ENCODE measurements around the gene LBH. TPM values are rescaled to one million over a fixed set of nuclear protein-coding genes. Genes with fewer than 3 reads are reported as not detected.

Gene LBH
- total RNA-seq, 3 donors from 2014 or later: 102 to 143 (median 119) TPM

DNA sequence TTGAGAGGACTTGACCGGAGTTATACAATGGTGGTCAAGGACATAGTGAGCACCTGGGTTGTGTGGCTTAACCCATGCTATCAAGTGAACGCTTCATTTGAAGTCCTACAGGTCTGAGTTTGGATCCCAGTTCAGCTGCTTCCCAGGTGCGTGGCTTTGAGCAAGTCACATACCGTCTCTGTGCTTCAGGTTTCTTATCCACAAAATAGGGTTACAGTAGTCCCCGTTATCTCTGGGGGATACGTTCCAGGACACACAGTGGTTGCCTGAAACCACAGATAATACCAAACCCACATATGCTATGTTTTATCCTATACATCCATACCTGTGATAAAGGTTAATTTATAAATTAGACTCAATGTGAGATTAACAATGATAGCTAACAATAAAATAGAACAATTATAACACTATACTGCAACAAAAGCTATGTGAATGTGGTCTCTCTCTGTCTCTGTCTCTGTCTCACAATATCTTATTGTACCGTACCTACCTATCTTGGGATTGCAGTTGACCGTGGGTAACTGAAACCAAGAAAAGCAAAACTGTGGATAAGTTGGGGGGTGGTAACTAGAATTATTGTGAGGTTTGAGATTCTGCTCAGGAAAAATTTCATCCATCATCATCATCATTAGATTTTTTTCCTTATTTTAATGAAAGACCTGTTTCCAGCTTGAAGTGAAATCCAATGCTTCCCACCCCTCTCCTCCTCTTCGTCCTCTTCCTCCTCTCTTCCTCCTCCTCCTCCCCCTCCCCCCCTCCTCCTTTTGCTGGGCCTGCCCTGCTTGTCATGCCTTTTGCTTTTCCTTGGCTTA lies 22.7 kb downstream of the LBH start:
- Mint-ChIP-seq H3K4me3 (no peak overlapping the region), H3K9me3 (no peaks in the 10 kb centered on the region), H3K27me3 (ENCODE audit: low read depth) (no peaks in the 10 kb centered on the region), H3K4me1 (ENCODE audit: low read depth) (peaks cover 97% of the 10 kb centered on the region), H3K36me3 (ENCODE audit: insufficient read depth) (peaks cover 46% of the 10 kb centered on the region)
- DNase-seq (no peak), ATAC-seq (no peak)

DNA sequence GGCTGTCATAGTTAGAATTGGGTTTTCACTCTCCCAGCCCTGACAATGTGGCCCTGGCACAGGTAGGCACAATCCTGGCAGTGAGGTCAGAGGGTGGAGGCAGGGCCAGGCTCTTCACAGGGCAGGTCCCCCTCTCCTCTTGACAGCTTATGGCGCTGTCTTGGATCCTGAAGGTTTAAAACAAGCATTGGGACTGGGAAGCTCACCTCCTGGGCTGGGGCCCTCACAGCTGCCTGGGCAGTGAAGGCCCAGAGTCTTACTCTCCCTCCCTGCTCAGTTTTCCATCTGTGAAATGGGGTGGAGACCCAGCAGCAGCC lies 23.3 kb downstream of the LBH start:
- H3K4me1 Mint-ChIP-seq (ENCODE audit: low read depth): peaks cover 97% of the 10 kb centered on the region
- no peaks in the 10 kb centered on the region for H3K27me3 Mint-ChIP-seq (ENCODE audit: low read depth)
- DNase-seq (no peak), ATAC-seq (no peak)
- no peaks in the 10 kb centered on the region for H3K9me3 Mint-ChIP-seq
- H3K4me3 Mint-ChIP-seq: no peak overlapping the region
- peaks cover 44% of the 10 kb centered on the region for H3K36me3 Mint-ChIP-seq (ENCODE audit: insufficient read depth)

DNA sequence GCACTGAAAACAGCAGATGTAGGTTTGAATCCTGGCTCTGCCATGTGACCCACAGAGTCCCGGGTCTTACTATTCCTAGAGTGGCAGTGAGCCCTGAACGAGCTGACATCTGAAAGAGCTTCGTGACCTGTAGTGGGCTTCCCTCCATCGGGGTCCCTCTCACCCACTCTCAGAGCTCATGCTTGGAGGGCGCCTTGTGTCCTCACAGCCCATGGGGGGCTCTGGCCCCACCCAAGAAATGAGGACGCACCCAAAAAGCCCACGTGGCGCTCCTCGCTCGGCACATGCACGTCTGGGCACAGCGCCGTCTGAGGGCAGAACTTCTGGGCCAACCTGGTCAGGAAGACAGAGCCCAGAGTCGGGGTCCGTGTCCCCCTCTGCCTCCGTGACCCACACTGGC lies 23.7 kb downstream of the LBH start:
- H3K4me3 Mint-ChIP-seq: no peak overlapping the region
- DNase-seq (no peak), ATAC-seq (no peak)
- no peaks in the 10 kb centered on the region for H3K27me3 Mint-ChIP-seq (ENCODE audit: low read depth)
- H3K9me3 Mint-ChIP-seq: no peaks in the 10 kb centered on the region
- H3K36me3 Mint-ChIP-seq (ENCODE audit: insufficient read depth): peaks cover 45% of the 10 kb centered on the region
- peaks cover 97% of the 10 kb centered on the region for H3K4me1 Mint-ChIP-seq (ENCODE audit: low read depth)

DNA sequence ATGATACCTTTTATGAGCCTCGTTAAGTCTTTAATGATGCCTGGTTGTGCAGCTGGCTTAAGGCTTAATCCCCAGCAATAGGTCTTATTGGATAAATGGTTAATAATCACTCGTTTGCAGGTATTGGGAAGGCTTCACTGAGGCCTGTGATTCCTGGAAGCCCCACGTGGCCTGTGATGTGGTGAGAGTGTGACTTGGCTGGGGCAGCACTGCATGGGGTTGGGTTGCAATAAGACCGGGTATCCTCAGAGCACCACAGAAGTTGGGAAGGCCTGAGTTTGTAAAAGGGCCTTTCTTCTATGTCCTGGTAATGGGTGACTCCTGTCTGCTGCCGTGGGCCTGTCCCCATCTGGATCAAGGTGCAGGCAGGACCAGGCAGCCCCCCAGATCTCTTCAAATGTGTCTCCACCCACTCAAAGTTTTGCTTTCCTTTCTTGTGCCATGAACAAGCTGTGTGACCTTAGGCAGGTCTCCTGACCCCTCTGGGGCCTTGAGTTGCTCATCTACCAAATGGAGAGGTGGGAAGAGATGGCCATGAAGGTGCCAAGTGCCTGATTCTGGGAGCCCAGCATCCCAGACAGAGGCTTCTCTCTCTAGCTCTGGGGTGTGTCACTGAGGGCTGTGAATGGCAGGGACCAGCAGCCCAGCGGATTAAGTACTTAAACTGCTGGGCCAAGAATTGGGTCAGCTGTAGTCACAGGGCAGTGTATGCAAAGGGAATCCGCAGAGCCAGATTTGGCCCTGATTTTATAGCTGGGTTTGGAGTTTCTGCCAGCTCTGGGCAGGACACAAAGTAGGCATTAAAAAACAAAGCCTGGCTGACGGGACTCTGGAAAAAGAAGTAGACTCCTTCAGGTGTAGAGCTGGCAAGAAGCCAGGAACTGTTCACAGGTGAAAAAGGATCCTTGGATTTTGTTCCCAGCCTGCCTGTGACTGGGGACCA lies 24.4 kb downstream of the LBH start:
- no peak for DNase-seq
- H3K4me3 Mint-ChIP-seq: no peak overlapping the region
- H3K9me3 Mint-ChIP-seq: no peaks in the 10 kb centered on the region

DNA sequence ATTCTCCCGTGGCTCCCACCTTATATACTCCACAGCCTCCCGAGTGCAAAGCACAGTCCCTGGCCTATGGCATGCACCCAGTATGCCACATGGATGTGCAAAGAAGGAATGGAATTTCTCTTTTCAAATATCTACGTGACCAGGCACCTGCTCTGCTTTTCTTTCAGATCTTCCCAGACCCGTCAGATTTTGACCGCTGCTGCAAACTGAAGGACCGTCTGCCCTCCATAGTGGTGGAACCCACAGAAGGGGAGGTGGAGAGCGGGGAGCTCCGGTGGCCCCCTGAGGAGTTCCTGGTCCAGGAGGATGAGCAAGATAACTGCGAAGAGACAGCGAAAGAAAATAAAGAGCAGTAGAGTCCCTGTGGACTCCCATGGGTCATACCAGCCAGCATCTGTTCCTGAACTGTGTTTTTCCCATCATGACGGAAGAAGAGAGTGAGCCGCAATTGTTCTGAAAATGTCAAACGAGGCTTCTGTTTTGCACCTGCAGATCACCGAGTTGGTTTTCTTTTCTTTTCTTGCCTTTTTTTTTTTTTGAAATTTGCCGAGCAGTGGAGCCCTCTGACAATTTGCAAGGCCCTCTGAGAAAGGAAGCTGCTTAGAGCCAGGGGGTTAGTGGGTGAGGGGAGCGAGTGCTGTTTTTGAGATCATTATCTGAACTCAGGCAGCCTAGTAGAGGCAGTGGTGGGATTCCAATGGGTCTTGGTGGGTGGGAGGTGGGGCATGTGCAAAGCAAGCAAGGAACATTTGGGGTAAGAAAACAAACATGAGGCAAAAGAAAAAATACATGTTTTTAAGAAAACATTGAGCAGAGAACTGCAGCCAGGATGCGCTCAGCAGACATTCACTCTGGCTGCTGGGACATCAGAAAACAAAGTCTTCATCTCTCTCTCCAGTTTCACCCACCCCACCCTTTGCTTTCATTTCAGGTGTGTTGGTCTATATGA lies 26.2 kb downstream of the LBH start:
- peak; percentile 16 to 32 for ATAC-seq
- Mint-ChIP-seq H3K9me3 (peaks cover under 1% of the 10 kb centered on the region), H3K4me1 (ENCODE audit: low read depth) (peaks cover 98% of the 10 kb centered on the region), H3K4me3 (peak overlapping the region; percentile 61), H3K36me3 (ENCODE audit: insufficient read depth) (peaks cover 53% of the 10 kb centered on the region), H3K27me3 (ENCODE audit: low read depth) (no peaks in the 10 kb centered on the region)
- DNase-seq: no peak

More for the DNA sequence above, 24.4 kb downstream of the LBH start:
- no peak for ATAC-seq
- Mint-ChIP-seq H3K27me3 (ENCODE audit: low read depth) (no peaks in the 10 kb centered on the region), H3K36me3 (ENCODE audit: insufficient read depth) (peaks cover 52% of the 10 kb centered on the region), H3K4me1 (ENCODE audit: low read depth) (peaks cover 97% of the 10 kb centered on the region)

DNA sequence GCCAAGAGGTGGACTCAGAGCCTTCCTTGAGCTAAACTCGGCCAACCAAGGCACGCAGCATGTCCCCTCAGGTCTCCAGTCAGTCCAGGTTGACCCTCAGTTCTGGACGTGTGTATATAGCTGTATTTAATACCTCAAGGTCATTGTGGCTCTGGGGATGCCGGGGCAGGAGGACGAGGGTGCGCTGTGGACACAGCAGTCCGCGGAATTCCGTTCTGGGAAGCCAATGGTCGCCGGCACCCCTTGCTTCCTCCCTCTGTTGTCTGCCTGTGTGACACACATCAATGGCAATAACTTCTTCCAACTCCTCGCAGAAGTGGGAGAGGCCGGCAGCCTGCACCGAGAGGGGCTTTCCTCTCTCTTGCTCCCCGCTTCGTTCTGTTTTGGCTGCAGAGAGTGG lies 27.7 kb downstream of the LBH start:
- peaks cover 50% of the 10 kb centered on the region for H3K36me3 Mint-ChIP-seq (ENCODE audit: insufficient read depth)
- no peak for DNase-seq
- peaks cover 92% of the 10 kb centered on the region for H3K4me1 Mint-ChIP-seq (ENCODE audit: low read depth)
- no peak overlapping the region for H3K4me3 Mint-ChIP-seq
- no peak for ATAC-seq
- peaks cover 4% of the 10 kb centered on the region for H3K9me3 Mint-ChIP-seq
- H3K27me3 Mint-ChIP-seq (ENCODE audit: low read depth): no peaks in the 10 kb centered on the region

DNA sequence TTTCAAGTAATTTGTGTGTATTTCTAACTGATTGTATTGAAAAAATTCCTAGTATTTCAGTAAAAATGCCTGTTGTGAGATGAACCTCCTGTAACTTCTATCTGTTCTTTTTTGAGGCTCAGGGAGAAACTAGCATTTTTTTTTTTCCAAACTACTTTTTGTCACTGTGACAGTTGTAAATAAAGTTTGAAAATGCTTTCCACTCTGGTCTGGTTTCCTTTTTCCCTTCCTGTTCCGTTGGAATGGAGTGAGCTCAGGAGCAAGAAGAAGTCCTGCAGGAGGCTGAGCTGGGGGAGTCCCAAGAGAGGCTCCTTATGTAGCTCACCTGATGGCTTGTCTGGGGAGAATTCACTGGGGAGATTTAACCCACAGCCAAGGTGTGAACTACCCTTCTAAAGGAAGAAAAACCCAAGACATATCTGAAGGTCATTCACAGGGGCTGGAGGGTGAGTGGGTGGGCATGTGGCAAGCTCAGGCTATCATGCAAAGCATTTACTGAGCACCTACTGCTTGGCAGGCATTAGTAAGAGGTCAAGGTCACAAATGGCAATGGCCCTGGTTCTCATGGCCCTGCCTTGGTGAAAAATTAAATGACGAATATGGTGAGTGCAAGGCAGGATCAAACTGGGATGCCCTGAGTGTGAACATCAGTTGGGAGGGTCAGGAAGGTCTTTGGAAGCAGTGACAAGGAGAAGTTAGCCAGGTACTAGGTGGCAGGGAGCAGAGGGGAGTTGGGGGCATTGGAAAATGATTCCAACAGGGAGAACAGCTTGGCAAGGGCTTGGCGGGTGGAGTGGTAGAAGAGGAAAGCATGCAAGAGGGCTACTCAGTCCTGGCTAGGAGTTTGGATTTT lies 28.7 kb downstream of the LBH start:
- no peaks in the 10 kb centered on the region for H3K27me3 Mint-ChIP-seq (ENCODE audit: low read depth)
- no peak overlapping the region for H3K4me3 Mint-ChIP-seq
- peaks cover 92% of the 10 kb centered on the region for H3K4me1 Mint-ChIP-seq (ENCODE audit: low read depth)
- DNase-seq: no peak
- no peak for ATAC-seq
- H3K9me3 Mint-ChIP-seq: peaks cover 4% of the 10 kb centered on the region
- H3K36me3 Mint-ChIP-seq (ENCODE audit: insufficient read depth): peaks cover 50% of the 10 kb centered on the region

DNA sequence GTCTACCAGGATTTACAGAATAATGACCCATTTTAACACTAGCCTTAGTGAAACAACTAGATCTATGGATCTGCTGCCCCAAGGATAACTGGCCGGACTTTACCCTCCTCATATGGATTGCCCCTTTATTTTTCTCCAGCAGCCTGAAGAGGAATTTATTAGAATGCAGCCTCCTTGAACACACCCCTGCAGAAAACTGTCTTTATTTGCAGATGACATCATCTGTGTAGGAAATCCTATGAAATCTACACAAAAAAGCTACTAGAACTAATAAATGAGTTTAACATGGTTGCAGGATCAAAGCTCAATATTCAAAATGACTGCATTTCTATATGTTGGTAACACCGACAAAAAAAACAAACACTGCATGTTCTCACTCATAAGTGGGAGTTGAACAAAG lies 29.6 kb downstream of the LBH start:
- H3K36me3 Mint-ChIP-seq (ENCODE audit: insufficient read depth): peaks cover 44% of the 10 kb centered on the region
- H3K4me1 Mint-ChIP-seq (ENCODE audit: low read depth): peaks cover 92% of the 10 kb centered on the region
- no peak overlapping the region for H3K4me3 Mint-ChIP-seq
- DNase-seq (no peak), ATAC-seq (no peak)
- H3K27me3 Mint-ChIP-seq (ENCODE audit: low read depth): no peaks in the 10 kb centered on the region
- peaks cover 4% of the 10 kb centered on the region for H3K9me3 Mint-ChIP-seq

DNA sequence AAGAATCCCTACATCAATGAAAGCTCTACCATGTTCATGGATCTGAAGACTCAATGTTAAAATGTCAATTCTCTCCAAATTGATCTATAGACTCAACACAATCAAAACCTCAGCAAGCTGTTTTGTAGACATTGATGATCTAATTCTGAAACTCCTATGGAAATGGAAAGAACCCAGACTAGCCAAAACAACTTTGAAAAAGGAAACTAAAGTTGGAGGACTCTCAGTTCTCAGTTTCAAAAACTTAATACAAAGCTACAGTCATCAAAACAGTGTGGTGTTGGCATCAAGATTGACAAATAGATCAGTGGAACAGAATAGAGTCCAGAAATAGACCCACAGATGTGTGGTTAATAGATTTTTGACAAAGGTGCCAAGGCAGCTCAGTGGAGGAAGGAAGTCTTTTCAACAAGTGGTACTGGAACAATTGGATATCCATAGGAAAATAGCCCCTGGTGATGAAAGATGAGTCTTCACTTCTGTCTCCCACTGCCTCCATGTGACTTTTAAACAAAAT lies 30.4 kb downstream of the LBH start:
- Mint-ChIP-seq H3K27me3 (ENCODE audit: low read depth) (no peaks in the 10 kb centered on the region), H3K36me3 (ENCODE audit: insufficient read depth) (peaks cover 41% of the 10 kb centered on the region), H3K4me1 (ENCODE audit: low read depth) (peaks cover 92% of the 10 kb centered on the region), H3K4me3 (no peak overlapping the region), H3K9me3 (peaks cover 4% of the 10 kb centered on the region)
- ATAC-seq (peak; percentile 67 to 78), DNase-seq (no peak)

DNA sequence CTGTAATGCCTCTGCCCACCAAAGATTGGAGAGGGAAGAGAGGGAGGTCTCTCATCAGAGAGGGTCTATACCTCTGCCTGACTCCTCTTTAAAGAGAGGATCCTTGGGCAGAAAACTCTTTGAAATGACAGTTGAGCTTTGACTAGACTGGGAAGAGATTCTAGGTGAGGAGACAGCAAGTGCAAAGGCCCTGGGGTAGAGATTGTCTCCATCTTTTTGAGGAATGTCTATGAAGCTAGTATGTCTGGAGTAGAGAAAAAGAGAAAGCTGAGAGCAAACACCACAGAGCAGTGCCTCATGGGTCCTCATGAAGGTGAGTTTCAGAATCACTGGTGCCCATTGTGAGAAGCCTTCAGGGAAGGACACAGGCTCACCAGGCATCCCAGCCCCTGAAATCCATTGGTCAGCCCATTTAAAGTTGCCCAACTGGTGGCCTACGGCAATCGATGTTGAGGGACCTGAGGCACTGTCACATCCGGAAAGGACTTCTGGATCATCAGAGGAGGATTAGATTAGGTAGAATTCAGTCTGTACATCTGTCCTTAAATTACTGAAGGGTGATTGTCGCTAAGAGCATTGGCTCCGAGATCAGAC lies 31.5 kb downstream of the LBH start:
- Mint-ChIP-seq H3K4me3 (no peak overlapping the region), H3K9me3 (peaks cover 4% of the 10 kb centered on the region), H3K4me1 (ENCODE audit: low read depth) (peaks cover 92% of the 10 kb centered on the region), H3K36me3 (ENCODE audit: insufficient read depth) (peaks cover 32% of the 10 kb centered on the region), H3K27me3 (ENCODE audit: low read depth) (no peaks in the 10 kb centered on the region)
- DNase-seq: no peak
- ATAC-seq: no peak

DNA sequence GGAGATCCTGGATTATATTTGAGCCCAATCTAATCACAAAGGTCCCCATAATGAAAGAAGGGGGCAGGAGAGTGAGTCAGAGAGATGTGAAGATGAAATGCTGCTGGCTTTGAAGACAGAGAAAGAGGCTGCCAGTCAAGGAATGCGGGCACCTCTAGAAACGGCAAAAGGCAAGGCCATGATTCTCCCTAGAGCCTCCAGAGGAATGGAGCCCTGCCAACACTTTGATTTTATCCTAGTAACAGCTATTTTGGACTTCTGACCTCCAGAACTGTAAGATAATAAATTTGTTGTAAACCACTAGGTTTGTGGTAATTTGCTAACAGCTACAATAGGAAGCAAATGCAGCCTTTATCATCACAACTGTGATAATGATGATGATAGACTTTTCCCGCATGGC lies 32.9 kb downstream of the LBH start:
- DNase-seq (no peak), ATAC-seq (no peak)
- Mint-ChIP-seq H3K4me3 (peak overlapping the region; percentile 29), H3K4me1 (ENCODE audit: low read depth) (peaks cover 92% of the 10 kb centered on the region), H3K36me3 (ENCODE audit: insufficient read depth) (peaks cover 20% of the 10 kb centered on the region), H3K9me3 (peaks cover 4% of the 10 kb centered on the region), H3K27me3 (ENCODE audit: low read depth) (no peaks in the 10 kb centered on the region)

DNA sequence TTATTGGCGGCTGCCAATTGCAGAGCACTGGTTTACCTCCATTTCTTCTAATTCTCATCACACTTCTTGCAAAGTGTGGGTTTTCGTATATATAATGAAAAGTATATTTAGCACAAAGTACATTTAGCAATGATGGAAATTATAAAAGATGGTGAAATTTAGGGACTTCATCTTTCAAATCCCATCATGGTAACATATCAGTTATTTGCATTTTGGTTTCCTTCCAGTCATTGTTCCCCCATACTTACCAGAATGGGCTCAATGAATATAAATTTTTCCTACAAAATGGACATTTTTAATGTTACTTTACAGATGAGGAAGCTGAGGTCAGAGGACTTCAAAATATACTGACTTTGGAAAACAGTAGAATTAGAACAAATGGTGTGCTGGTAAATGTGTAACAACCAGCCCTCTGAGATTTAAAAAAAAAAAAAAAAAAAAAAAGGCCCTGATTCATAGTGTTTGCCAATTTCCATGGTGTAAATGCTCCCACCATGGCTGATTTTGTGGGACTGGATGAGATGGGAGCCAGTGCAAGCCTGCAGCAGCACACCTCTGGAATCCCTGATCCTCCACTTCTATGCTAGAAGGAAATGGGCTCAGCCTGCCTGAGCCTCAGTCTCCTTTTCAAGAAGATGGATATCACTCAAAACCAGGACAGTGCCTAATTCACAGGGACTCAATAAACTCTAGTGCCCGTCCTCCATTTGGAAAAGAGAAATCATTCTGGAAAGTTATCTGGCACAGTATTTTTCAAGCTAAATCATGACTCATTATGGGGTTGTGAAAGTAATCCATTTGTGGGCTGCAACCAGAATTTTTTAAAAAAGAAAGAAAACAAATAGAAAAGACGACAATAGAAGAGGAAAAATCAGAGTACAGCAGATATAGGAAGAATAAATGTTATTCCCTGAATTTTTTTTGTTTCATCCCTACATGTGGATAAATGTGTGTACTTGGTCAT lies 34.0 kb downstream of the LBH start:
- Mint-ChIP-seq H3K4me1 (ENCODE audit: low read depth) (peaks cover 83% of the 10 kb centered on the region), H3K9me3 (peaks cover 4% of the 10 kb centered on the region), H3K36me3 (ENCODE audit: insufficient read depth) (peaks cover 11% of the 10 kb centered on the region), H3K27me3 (ENCODE audit: low read depth) (no peaks in the 10 kb centered on the region), H3K4me3 (peak overlapping the region; percentile 78)
- DNase-seq (no peak), ATAC-seq (no peak)

All from activated T-cell treated with anti-CD3 and anti-CD28 coated beads, Interleukin-2, amount 50 U/mL, for 4 hours (primary cell).